Amniotic stem cell (primary cell): ENCODE results near the gene SEMA4D.

Experiments
- DNase-seq: peaks from one replicate; lab custom pipeline; 2025; lab: John Stamatoyannopoulos, UW

The SEMA4D gene

GRCh38 chr9:89444925-89445765 lies 52.8 kb downstream of the SEMA4D start:
- no peak for DNase-seq

DNA sequence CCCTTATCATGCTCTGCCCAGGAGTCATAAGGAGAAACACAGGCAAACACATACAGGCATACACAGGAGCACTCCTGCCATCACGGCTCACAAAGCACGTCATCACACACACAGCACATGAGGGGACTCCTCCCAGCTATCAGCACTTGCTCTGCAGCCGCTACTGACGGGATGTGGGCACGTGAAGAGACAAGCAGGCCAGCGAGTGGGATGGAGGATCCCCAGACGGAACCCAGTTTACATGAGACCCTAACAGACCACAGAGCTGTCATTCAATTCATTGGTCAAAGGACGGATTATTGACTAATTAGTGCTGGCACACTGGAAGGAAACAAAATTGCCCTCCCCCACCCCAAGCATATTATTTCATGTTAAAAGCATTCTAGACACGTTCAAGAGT lies 53.6 kb downstream of the SEMA4D start:
- DNase-seq, result no peak

GRCh38 chr9:89442981-89443814 lies 54.7 kb downstream of the SEMA4D start:
- DNase-seq, result no peak

DNA sequence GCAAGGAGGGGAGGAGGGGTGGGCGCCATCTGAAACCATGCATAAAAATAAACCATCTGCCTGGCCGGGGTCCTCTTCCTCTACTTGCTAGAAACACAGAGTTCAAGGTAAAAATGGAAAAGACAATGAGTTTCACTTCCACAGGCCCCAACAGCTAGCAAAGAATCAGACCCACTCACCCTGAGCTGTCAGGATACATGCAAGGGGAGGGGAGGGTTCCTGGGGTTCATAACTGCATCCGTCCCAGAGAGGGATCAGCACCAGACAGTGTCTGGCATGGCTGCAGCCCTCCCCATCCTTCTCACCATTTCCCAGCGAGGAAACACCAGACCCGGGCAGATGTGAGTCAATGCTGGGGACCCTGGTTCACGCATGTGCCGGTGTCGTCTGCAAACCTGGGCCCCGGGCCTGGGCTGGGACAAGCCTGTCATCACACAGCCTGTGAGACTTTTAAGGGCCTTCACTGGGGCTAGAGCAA lies 55.4 kb downstream of the SEMA4D start:
- DNase-seq, result no peak

GRCh38 chr9:89441986-89442385 lies 55.9 kb downstream of the SEMA4D start:
- DNase-seq, result no peak

GRCh38 chr9:89441655-89441970 lies 56.3 kb downstream of the SEMA4D start:
- no peak for DNase-seq

- no peak for DNase-seq
Measured at GRCh38 chr9:89440951-89441654, 56.8 kb downstream of the SEMA4D start.

DNA sequence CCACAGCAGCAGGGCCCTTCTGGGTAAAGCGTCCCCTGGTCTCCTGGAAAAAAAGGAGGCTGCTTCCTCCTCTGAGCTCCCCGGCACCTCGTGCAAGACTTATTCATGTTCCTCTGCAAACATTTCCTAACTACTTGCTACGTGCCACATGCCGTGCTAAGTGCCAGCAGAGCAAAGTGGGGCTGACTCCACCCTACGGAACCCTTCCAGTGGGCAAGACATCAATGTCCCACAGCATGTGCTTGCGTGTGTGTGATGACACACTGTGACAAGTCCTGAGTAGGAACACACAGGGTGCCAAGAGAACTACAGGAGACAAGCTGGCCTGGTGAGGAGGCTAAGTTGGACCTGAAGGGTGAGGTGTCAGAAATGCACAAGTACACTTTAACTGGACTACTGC lies 57.4 kb downstream of the SEMA4D start:
- DNase-seq, result no peak

GRCh38 chr9:89440046-89440445 lies 57.9 kb downstream of the SEMA4D start:
- no peak for DNase-seq

DNA sequence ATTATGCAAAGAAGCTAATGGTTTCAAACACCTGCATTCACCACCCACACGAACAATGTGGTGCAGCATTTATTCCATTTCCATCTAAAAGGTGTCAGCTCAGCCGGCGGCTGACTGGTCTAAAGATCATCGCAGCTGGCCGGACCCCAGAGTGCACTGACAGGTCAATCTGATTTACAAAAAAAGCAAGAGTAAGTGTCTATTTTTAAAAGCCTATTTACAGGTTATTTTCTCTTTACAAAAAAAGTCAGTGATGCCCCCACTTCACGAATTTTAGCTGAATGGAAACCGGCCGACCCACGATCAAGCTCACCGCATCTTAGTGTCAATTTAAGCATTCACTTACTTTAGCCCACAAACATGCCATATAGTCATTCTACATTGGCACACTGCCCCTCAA lies 58.3 kb downstream of the SEMA4D start:
- DNase-seq, result no peak

GRCh38 chr9:89438194-89438593 lies 59.7 kb downstream of the SEMA4D start:
- no peak for DNase-seq

DNA sequence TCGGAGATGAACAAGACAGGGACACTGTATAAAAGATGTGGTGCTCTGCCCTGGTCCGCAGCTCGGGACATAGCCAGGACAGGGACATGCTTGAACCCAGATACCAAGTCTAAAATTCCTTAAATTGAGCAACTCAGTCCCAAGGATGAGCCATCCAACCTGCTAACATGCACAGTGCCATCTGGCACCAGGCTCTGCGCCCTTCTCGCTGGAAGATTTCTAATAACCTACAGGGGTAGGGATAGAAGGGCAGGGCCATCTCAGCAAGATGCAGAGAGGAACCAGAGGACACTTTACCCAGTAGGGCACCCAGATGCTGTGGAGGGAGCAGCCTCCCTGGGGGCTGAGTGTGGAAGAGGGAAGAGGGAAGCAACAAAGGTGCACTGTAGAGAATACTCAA lies 60.1 kb downstream of the SEMA4D start:
- no peak for DNase-seq

- no peak for DNase-seq
Measured at GRCh38 chr9:89436963-89437625, 60.8 kb downstream of the SEMA4D start.

DNA sequence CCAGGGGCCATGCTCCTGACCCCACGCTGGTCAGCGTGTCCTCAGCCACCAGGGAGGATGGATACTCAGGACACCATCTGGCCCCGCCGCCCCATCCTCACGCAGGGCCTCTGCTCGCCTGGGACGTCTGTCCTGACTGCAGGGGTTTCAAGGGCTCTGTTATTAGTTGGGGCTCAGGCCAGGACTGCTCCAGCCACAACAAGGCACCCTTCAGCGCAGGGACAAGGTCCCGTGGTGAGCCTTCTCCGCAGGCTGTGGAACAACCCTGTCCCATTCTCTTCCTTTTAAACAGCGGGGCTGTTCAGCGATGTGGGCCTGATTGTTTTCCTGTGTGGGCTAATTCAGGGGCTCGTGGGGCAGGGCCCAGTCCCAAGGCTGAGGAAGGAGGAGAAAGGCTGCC lies 61.6 kb downstream of the SEMA4D start:
- DNase-seq, result no peak

GRCh38 chr9:89435071-89435823 lies 62.7 kb downstream of the SEMA4D start:
- DNase-seq, result no peak

DNA sequence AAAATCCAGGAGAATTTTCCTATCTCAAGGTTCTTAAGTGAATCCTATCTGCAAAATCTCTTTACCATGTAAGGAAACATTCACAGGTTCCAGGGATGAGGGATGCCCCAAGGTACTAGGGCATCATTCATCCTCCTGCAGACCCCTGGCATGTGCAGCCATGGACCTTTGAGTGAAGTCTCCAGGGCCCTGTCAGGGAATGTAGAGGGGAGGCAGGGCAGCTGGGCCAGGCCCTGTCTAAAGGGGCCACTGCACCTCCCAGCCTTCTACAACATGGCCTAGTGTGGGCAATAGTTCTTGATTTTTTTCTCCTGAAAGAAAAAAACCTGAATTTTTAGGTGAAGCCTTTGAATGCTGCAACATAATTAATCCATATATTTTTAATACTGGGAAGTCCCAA lies 63.3 kb downstream of the SEMA4D start:
- no peak for DNase-seq

DNA sequence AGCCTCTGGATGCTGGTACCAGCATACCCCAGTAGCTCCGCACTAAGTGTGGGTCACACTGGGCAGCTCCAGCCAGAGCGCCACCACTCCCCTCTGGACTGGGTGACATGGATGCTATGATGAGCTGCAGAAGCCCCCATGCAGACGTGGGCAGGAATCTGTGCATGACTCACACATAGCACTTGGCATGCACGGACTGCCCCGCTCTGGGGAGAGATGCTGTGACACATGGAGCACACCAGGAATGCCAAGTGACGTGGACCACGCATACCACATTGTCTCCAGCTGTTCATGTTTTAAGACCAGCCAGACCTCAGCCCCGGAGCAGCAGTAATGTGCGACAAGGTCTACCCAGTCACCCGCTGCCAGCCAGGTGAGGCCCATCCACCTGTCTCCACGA lies 64.1 kb downstream of the SEMA4D start:
- DNase-seq, result no peak

GRCh38 chr9:89432986-89433530 lies 64.9 kb downstream of the SEMA4D start:
- DNase-seq, result no peak

DNA sequence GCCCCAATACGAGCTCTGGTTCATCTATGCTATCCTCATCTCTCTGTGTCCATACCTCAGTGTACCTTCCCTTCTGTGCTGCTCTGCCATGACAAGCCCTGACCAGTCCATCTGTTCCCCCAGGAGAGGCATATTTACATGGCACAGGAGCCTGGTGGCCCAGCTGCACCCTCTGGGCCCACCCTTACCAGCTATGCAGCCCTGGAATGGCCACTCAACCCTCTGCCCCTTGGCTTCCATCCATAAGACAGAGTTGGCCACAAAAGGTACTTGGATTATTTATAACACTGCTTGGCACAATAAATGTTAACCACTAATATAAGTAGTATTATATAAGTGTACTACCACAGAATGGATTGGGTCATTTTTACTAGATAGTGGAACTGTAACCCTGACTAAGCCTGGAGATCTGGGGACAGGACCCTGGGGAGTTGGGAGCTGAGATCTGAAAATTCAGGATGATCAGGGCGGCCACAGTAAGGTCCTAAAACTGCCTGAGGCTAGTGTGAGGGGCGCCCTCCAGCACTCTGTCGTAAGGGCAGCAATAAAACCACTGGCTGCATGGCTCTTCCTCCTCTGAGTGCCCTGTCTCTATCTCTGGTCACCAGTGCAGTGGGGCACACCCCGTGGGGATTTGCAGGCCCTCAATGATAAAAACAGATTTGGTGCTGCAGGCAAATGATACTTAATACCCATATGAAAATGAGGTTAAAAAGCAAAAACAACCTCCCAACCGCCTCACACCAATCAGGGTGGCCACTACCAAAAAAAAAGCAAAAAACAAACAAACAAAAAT lies 65.8 kb downstream of the SEMA4D start:
- no peak for DNase-seq

- no peak for DNase-seq
Measured at GRCh38 chr9:89430995-89431394, 66.9 kb downstream of the SEMA4D start.
